ENCODE results near the gene RND2.
"Not testable (repeated sequence)": the region's sequence is repeated elsewhere in the genome, so short reads cannot be mapped to it uniquely, and the experiment has no call there.

Gene RND2, protein sequence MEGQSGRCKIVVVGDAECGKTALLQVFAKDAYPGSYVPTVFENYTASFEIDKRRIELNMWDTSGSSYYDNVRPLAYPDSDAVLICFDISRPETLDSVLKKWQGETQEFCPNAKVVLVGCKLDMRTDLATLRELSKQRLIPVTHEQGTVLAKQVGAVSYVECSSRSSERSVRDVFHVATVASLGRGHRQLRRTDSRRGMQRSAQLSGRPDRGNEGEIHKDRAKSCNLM

GRCh38 chr17:43024407-43025289 is at the start of gene RND2:
RND2 (plus strand) TSS chr17:43025231; CDS start chr17:43025348, 117 bp downstream.
- peak; percentile 56 for DNase-seq (ENCODE audit: low read depth)

DNA sequence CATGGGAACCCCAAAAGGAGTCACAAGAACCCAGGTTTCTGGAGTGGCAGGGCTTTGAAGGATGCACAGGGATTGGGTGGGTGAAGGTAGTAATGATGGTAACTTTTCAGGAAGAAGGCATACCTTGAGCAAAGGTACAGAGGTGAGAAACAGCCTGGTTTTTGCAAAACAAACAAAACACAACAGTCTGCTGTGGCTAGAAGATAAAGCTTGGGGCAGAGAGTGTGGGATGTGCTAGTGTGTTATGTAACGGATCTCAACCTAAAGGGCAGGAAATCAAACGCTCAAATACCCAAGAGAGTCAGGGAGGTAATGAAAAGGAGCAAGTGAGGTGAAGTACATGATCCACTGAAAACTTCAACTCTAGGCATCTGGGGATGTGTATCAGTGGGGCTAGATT is 49.8 kb upstream of the RND2 start:
- no peak for DNase-seq (ENCODE audit: low read depth)

DNA sequence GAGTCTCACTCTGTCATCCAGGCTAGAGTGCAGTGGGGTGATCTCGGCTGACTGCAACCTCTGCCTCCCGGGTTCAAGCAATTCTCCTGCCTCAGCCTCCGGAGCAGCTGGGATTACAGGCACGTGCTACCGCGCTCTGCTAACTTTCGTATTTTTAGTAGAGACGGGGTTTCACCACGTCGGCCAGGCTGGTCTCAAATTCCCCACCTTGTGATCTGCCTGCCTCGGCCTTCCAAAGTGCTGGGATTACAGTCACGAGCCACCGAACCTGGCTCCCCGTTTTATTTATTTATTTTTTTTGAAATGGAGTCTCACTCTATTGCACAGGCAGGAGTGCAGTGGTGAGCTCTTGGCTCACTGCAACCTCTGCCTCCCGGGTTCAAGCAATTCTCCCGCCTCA is 49.3 kb upstream of the RND2 start:
- not testable (repeated sequence) for DNase-seq (ENCODE audit: low read depth)

DNA sequence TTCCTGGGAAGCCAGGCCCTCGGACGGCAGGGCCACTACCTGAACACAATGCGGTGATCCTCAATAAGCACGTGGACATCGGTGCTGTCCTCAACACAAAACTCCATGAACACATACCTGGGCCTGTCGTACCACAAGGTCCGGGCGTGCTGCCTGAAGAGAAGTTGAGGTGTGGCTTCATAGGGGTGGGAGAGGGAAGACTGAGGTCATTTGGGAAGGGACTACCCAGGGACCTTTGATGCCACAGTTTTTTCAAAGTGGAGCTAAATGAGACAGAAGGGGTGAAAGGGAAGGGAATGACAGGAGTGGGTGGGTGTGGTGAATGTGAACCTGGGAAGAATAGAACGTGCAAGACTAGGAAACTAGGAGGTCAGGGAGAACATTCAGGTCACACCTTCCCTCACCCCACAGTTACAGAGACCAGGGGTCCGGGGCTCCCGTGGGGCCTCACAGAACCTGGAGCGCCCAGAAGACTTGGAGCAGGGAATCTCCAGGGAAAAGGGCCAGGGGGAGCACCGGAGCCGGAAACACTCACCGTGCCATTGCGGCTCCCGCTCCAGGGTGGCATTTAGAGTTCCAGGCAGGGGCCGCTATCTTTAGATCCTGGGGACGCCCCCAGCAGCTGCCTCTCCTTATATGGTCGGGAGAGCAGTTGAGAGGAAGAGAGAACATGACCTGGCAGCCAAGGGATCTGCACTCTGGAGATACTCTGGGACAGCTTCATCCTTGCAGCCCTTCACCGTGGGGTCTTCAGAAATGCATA is 45.3 kb upstream of the RND2 start, which contains the start of gene PTGES3L:
Gene PTGES3L (minus strand): TSS at position 570 of the 763 bp plus-strand sequence. CDS start 27 bp downstream, at position 543.
- no peak for DNase-seq (ENCODE audit: low read depth)

DNA sequence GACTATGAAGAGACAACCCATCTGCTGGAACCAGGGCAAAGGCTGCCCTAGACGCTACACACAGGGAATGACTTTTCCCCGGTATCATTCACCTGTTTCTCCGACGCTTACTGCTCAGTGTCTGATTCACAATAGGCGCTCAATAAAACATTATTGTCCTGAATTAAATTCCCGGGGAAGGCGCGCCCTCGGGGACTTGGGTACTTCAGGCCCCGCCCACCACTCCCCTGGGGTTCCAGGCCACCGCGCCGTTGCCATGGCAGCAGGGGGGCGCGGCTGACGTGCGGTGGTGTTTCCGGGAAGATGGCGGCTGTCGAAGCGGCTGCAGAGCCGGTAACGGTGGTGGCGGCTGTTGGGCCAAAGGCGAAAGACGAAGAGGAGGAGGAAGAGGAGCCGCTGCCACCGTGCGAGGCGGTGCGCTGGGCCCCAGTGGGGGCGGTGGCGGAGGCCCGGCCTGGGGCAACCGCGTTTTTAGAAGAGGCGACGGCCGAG is 44.7 kb upstream of the RND2 start, which contains the start of gene RUNDC1:
Gene RUNDC1 (plus strand): TSS at position 292 of the 492 bp plus-strand sequence. CDS start 12 bp downstream, at position 304.
- peak; percentile 88 for DNase-seq (ENCODE audit: low read depth)

GRCh38 chr17:42980766-42981397 is 44.1 kb upstream of the RND2 start:
- peak; percentile 39 for DNase-seq (ENCODE audit: low read depth)

DNA sequence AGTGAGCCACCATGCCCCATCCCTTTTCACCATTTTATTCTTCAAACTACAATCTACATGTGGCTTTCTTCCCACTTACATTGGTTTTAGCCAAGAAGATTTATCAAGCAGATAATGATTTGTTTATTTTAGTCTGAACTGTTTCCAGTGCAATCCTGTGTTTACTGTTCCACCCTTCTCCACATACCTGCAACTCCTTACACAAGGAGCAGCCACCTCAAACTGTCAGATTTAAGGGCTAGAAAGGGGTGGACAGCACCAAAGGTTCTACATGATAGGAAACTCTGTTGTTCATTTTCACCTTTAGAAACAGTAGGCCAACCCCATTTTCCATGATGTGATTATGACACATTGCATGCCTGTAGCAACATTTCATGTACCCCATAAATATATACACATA is 42.8 kb upstream of the RND2 start:
- no peak for DNase-seq (ENCODE audit: low read depth)

- DNase-seq (ENCODE audit: low read depth) = no peak
Observed at GRCh38 chr17:42985225-42985624, 39.8 kb upstream of the RND2 start.

GRCh38 chr17:42989141-42989540 is 35.9 kb upstream of the RND2 start:
- DNase-seq (ENCODE audit: low read depth) = no peak

DNA sequence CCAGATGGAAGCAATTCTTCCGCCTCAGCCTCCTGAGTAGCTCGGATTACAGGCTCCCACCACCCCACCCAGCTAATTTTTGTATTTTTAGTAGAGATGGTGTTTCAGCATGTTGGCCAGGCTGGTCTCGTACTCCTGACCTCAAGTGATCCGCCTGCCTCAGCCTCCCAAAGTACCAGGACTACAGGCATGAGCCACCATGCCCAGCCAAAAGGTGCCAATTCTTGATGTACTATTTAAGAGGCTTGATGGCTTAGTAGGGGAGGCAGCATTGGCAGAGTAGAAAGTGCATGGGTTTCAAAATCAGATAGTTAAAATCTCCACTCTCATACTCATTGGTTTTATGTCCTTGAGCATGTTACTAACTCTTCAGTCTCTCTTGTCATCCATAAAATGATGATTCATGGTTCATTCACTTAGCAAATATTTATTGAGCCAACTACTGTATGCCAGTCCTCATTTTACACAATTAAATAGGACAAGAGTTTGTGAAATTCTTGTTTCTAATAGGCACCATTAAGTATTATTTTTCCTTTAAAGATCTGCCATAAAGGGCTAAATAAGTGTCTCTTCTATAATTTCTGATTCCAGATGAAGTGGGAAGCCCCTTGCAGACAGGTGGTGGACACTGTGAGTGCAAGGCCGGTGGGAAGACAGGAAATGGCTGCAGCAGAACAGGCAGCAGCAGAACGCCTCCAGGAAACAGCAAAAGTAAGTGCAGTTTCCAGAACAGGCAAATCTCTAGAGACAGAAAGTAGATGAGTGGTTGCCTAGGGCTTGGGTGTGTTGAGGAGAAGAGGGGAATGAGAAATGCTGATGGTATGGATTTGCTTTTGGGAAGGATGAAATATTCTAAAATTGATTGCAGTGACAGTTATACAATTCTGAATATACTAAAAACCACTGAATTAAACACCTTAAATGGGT is 35.0 kb upstream of the RND2 start:
- no peak for DNase-seq (ENCODE audit: low read depth)

DNA sequence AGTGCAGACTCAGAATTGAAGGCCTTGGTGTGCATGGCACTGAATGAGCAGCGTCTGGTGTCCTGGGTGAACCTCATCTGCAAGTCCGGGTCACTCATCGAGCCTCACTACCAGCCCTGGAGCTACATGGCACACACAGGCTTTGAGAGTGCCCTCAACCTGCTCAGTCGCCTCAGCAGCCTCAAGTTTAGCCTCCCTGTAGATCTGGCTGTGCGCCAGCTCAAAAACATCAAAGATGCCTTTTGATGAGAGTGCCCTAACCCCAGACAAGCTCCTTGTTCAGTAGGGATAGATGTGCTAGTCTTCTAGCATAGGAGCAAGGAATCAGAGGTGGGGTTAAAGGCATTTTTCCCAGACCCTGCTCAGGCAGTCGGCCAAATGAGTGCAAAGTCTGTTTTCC is 33.6 kb upstream of the RND2 start:
- no peak for DNase-seq (ENCODE audit: low read depth)

- DNase-seq (ENCODE audit: low read depth) = no peak
Observed at GRCh38 chr17:42992872-42993271, 32.2 kb upstream of the RND2 start.

DNA sequence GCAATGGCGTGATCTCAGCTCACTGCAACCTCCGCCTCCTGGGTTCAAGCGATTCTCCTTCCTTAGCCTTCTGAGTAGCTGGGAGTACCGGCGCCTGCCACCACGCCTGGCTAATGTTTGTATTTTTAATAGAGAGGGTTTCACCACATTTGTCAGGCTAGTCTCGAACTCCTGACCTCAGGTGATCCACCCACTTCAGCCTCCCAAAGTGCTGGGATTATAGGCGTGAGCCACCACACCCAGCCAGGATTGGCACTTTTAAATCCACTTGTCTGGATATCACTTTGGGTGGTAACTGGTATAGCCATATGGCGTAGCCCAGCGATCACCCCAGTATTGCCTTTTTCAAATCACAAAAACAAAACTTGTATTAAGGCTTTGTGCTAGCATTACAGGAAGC is 31.1 kb upstream of the RND2 start:
- not testable (repeated sequence) for DNase-seq (ENCODE audit: low read depth)

- no peak for DNase-seq (ENCODE audit: low read depth)
Observed at GRCh38 chr17:42997390-42997983, 27.5 kb upstream of the RND2 start.

DNA sequence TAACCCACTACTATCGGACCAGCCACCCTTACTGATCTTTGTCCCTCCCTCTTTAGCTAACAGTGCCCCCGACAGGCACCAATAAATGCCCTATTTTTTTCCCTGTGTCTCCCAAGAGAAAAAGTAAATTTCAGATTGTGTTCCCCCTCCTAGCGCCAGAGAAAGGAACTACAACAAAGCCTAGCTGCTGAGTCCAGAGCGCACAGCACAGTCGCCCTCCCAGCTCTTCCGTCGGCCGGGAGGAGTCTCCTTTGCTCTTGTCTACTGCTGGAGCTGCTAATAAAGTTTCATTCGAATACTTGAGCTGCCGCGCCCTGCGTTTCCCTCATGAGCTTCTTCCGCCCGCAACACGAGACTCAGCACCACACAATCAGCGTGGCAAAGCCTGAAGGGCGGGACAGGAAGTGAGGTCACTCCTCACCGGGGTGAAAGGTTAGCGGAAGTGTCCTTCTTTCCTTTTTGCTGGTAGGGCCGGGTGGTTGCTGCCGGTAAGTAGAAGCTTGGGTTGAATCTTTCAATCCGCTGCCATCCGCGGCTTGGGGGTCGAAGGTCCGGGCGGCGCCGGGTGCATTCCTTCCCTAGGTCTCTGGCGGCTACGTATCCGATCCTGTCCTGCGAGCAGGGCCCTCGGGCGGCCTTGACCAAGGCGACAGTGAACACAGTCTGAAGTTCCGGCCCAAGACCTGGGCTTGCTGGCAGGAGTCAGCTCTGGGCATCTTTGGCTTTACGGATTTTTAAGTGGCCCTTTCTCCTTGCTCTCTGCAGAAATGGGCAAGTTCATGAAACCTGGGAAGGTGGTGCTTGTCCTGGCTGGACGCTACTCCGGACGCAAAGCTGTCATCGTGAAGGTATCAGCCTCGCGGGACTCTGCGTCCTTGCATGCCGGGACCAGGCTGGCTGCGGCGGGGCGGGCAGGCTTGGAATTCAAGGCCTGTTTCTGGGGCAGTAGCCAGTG is 26.8 kb upstream of the RND2 start, which contains the start of gene RPL27:
Gene RPL27 (plus strand): TSS at position 436 of the 955 bp plus-strand sequence. CDS start 332 bp downstream, at position 768.
- DNase-seq (ENCODE audit: low read depth) = peak; percentile 94

DNA sequence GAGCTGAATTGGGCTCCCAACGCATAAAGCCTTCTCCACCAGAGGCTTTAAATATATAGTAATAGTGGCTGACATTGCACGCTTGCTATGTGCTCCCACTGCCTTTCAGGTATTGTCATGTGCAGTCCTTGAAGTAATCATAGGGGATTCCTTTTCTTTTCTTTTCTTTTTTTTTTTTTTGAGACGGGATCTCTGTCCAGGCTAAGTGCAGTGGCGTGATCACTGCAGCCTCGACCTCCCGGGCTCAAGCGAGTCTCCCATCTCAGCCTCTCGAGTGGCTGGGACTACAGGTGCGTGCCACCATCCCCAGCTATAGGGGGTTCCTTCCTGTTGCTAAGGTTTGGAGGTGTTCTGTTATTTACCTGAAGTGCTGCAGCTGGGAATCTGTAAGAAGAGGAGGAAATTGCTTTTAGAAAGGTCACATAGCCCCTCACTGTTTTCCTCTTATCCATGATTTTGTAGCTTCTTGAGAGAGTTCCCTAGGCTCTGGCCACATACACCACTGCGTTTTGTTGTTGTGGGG is 26.0 kb upstream of the RND2 start:
- DNase-seq (ENCODE audit: low read depth) = no peak

GRCh38 chr17:43000894-43001293 is 24.1 kb upstream of the RND2 start:
- not testable (repeated sequence) for DNase-seq (ENCODE audit: low read depth)

- DNase-seq (ENCODE audit: low read depth) = no peak
Observed at GRCh38 chr17:43003542-43004172, 21.4 kb upstream of the RND2 start.
